ENCODE data around the gene OSM. TPM values are rescaled to one million over a fixed set of nuclear protein-coding genes. Genes with fewer than 3 reads are reported as not detected.

Gene OSM
- polyA plus RNA-seq, 1 of the 3 experiments (the other 2 are of a cell fraction): not detected

DNA sequence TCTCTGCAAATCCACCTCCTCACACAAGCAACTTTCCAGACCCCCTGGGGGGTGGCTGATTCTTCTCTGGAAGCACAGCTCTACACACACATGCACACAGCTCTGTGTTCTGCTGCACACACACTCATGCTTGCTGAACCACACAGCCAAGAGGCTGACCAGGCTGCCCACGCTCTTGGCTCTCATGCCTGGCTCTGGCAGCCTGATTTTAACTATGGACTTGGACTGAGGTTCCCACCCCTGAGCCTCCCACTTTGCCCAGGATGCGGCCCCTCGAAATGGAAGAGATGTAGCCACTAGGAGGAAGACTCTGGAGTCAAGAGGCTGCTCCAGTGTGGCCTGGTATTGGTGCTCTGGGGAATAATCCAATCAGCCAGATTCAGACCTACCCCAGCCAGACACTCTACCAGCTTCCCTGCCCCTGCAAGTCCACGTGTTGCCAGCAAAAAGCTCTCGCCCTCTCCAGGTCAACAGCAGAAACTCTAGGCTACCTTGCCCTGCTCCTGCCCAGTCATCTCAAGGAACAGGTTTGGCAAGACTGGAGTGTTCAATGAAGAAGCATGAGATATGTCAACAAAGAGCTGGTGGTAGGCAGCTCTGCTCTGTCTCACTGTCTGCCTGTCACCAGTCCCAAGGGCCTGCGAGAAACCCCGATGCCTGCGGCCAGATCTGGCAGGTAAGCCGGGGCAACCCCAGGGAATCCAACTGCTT, 31.5 kb upstream of the OSM start:
- no peak for DNase-seq
- Histone ChIP-seq H3K4me2 (no peak overlapping the region), H3K4me3 (ENCODE audit: low read depth in 2 of 2, low read length in 1 of 2) (no peak overlapping the region), H3K9ac (no peak overlapping the region), H3K9me3 (no peaks in the 10 kb centered on the region), H4K20me1 (ENCODE audit: insufficient read depth) (0 out of 2 replicates have a peak, but pooled peaks cover 6% of the 10 kb centered on the region), H3K79me2 (ENCODE audit: insufficient read depth) (no peaks in the 10 kb centered on the region; the same call in 1 of the 2 replicates), H3K9me2 (no peaks in the 10 kb centered on the region), H2AFZ (ENCODE audit: low read depth) (no peak overlapping the region), H3K27ac (ENCODE audit: low read depth in 2 of 2, low read length in 1 of 2) (no peak overlapping the region), H3K4me1 (ENCODE audit: control insufficient read depth in 1 of 2, insufficient read depth in 2 of 2, low read depth in 1 of 2, low read length in 1 of 2) (no peaks in the 10 kb centered on the region), H3K36me3 (replicated peaks in 1 of 2; ENCODE audit: control insufficient read depth in 1 of 2, insufficient read depth in 2 of 2, low read length in 1 of 2) (peaks cover 0 to 44% of the 10 kb centered on the region in 2 experiments), H3F3A (replicated peaks; ENCODE audit: insufficient read depth) (no peaks in the 10 kb centered on the region), H3K27me3 (ENCODE audit: insufficient read depth) (no peaks in the 10 kb centered on the region)
- POLR2A ChIA-PET: no interaction called here
- TF ChIP-seq TCF12 (IDR thresholded peaks at IDR 0.05) (no peak), TAF1 (IDR thresholded peaks at IDR 0.05; ENCODE audit: borderline replicate concordance, low read depth, low read length) (no peak), RCOR1 (IDR thresholded peaks at IDR 0.05; ENCODE audit: low read length) (no peak), FOXM1 (IDR thresholded peaks at IDR 0.05; ENCODE audit: low read depth) (no peak), IRF3 (IDR thresholded peaks at IDR 0.05; ENCODE audit: low read depth, low read length) (no peak), EZH2phosphoT487 (IDR thresholded peaks at IDR 0.05; ENCODE audit: borderline replicate concordance, low read depth) (no peak), USF2 (IDR thresholded peaks at IDR 0.05; ENCODE audit: borderline replicate concordance, low read depth, low read length) (no peak), MAX (IDR thresholded peaks at IDR 0.05; ENCODE audit: low read depth) (no peak)
- TF ChIP-seq, protein P1, sequence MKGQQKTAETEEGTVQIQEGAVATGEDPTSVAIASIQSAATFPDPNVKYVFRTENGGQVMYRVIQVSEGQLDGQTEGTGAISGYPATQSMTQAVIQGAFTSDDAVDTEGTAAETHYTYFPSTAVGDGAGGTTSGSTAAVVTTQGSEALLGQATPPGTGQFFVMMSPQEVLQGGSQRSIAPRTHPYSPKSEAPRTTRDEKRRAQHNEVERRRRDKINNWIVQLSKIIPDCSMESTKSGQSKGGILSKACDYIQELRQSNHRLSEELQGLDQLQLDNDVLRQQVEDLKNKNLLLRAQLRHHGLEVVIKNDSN (IDR thresholded peaks at IDR 0.05; ENCODE audit: borderline replicate concordance, low read depth): no peak
- TF ChIP-seq, protein P2, sequence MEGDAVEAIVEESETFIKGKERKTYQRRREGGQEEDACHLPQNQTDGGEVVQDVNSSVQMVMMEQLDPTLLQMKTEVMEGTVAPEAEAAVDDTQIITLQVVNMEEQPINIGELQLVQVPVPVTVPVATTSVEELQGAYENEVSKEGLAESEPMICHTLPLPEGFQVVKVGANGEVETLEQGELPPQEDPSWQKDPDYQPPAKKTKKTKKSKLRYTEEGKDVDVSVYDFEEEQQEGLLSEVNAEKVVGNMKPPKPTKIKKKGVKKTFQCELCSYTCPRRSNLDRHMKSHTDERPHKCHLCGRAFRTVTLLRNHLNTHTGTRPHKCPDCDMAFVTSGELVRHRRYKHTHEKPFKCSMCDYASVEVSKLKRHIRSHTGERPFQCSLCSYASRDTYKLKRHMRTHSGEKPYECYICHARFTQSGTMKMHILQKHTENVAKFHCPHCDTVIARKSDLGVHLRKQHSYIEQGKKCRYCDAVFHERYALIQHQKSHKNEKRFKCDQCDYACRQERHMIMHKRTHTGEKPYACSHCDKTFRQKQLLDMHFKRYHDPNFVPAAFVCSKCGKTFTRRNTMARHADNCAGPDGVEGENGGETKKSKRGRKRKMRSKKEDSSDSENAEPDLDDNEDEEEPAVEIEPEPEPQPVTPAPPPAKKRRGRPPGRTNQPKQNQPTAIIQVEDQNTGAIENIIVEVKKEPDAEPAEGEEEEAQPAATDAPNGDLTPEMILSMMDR (IDR thresholded peaks at IDR 0.05): no peak
- CTCF ChIA-PET: interaction anchor here (0.7 to 1.5 kb wide), 4 partner anchors 10 to 43 kb away, joined by 3 to 5 read pairs (median 4); no protein-coding TSS in a partner anchor
- WGBS (ENCODE audit: low lambda C conversion rate): 93% methylated on average over 4 of the region's 9 CpGs

Data from SK-N-SH (cell line).